HepG2 (cell line): ENCODE results near the gene BRPF1. TPM values are rescaled to one million over a fixed set of nuclear protein-coding genes. Genes with fewer than 3 reads are reported as not detected.

Experiments used
- ATAC-seq: fragments of 200-7000 bp; cut with Tn5 transposase; 3 replicates; pipeline ENCODE4 v1.9.1; 2020; ENCODE audit warnings: mild to moderate bottlenecking, moderate library complexity
- BruUV-seq: library from RNA; stranded (reverse); fragments of 400-500 nt; replicated peaks from 2 replicates; lab custom pipeline; 2021; lab: Mats Ljungman, UMichigan
- CTCF ChIA-PET: fragments of 300-600 bp; formaldehyde crosslinking; extraction: SDS; loops from one replicate; lab custom pipeline; 2021; ENCODE audit warnings: low total read pairs, inconsistent platforms, low intra/inter-chr PET ratio; lab: Yijun Ruan, JAX
- POLR2A ChIA-PET: fragments of 350-600 bp; sonication (Branson Sonifier 250); formaldehyde crosslinking; loops from one replicate; lab custom pipeline; 2020; ENCODE audit warnings: antibody characterized with exemption, inconsistent platforms; lab: Yijun Ruan, JAX
- DNase-seq: peaks from one replicate; pipeline ENCODE4 v3.0.0-alpha.2; 2015; ENCODE audit warnings: low spot score
- FAIRE-seq: peaks from 3 replicates; lab custom pipeline; 2011; peaks lifted over from hg19 to GRCh38; lab: Jason Lieb, UNC
- H2AFZ ChIP-seq: one replicate; pipeline ENCODE4 v1.6.1; 2011; ENCODE audit warnings: low read length, inconsistent platforms
- H3K27ac ChIP-seq: fragments of 300-600 bp; 3 replicates; pipeline ENCODE4 v1.8.0; 2011; ENCODE audit warnings: mixed run types, mild to moderate bottlenecking, mixed read lengths, low read length, inconsistent platforms; ENCODE audit not compliant: insufficient read depth; ENCODE audit errors: extremely low read length
- H3K27me3 ChIP-seq, 2 experiments: fragments of 200-600 bp in 1 of 2; 2 replicates in 1 of 2; 3 replicates in 1 of 2; pipeline versions ENCODE4 v1.6.0 to v1.8.0; 2011; ENCODE audit warnings: low read length in 2 of 2, mild to moderate bottlenecking in 2 of 2, moderate library complexity in 2 of 2, inconsistent platforms in 1 of 2; ENCODE audit not compliant: insufficient read depth in 2 of 2, control insufficient read depth in 1 of 2
- H3K36me3 ChIP-seq, 2 experiments: fragments of 200-600 bp in 1 of 2; replicated peaks in 1 of 2; 2 replicates in 1 of 2; 3 replicates in 1 of 2; pipeline versions ENCODE4 v1.5.1 to v1.8.0; 2011; ENCODE audit warnings: low read length in 2 of 2, inconsistent platforms in 1 of 2; ENCODE audit not compliant: insufficient read depth in 2 of 2, control insufficient read depth in 1 of 2
- H3K4me1 ChIP-seq: 2 replicates; pipeline ENCODE4 v1.5.1; 2012; ENCODE audit warnings: low read length, inconsistent platforms; ENCODE audit not compliant: insufficient read depth
- H3K4me2 ChIP-seq: 2 replicates; pipeline ENCODE4 v1.6.0; 2011; ENCODE audit warnings: low read depth, low read length, inconsistent platforms
- H3K4me3 ChIP-seq, 3 experiments: fragments of 200-600 bp in 1 of 3; sonication (generic), shearing (Covaris generic) in 1 of 3; replicated peaks in 1 of 3; 2 replicates each; pipeline ENCODE4 v1.5.1; 2011 to 2016; ENCODE audit warnings: low read length in 3 of 3, inconsistent platforms in 2 of 3, low read depth in 2 of 3, mild to moderate bottlenecking in 2 of 3, control low read depth in 1 of 3, mixed read lengths in 1 of 3; ENCODE audit not compliant: insufficient read depth in 1 of 3
- H3K79me2 ChIP-seq: one replicate; pipeline ENCODE4 v1.6.1; 2011; ENCODE audit warnings: low read length, inconsistent platforms; ENCODE audit not compliant: insufficient read depth
- H3K9ac ChIP-seq: 2 replicates; pipeline ENCODE4 v1.6.0; 2011; ENCODE audit warnings: mild to moderate bottlenecking, low read depth, low read length, inconsistent platforms; ENCODE audit not compliant: insufficient read depth
- H3K9me3 ChIP-seq: 2 replicates; pipeline ENCODE4 v1.5.1; 2012; ENCODE audit warnings: mild to moderate bottlenecking, low read length
- H4K20me1 ChIP-seq: 2 replicates; pipeline ENCODE4 v1.6.0; 2011; ENCODE audit warnings: inconsistent platforms, mild to moderate bottlenecking, low read length, moderate library complexity; ENCODE audit not compliant: insufficient read depth
- HES4 ChIP-seq: sonication (generic); formaldehyde crosslinking; IDR thresholded peaks from 2 replicates; pipeline ENCODE4 v1.9.0; 2021; ENCODE audit warnings: mild to moderate bottlenecking, missing genetic modification reagents, borderline replicate concordance
- ZMAT5 ChIP-seq: sonication (generic); formaldehyde crosslinking; IDR thresholded peaks from 2 replicates; pipeline ENCODE4 v1.5.0; 2020; ENCODE audit warnings: mild to moderate bottlenecking, low read depth, missing genetic modification reagents, borderline replicate concordance
- ZNF496 ChIP-seq: sonication (generic); formaldehyde crosslinking; IDR thresholded peaks from 2 replicates; pipeline ENCODE4 v1.8.1; 2023; ENCODE audit warnings: mild to moderate bottlenecking, moderate library complexity, missing genetic modification reagents; ENCODE audit not compliant: insufficient replicate concordance
- ZNF552 ChIP-seq: sonication (generic); formaldehyde crosslinking; IDR thresholded peaks from 2 replicates; pipeline ENCODE4 v1.9.0; 2022; ENCODE audit warnings: missing genetic modification reagents, mild to moderate bottlenecking, borderline replicate concordance
- ZNF816 ChIP-seq: sonication (generic); formaldehyde crosslinking; IDR thresholded peaks from 2 replicates; pipeline ENCODE4 v1.8.0; 2022; ENCODE audit warnings: missing genetic modification reagents, mild to moderate bottlenecking, borderline replicate concordance
- WGBS: methylation state at CpG from one replicate; pipeline ENCODE4 v1.1.6; 2017; ENCODE audit warnings: low lambda C conversion rate; 5-methylcytosine and 5-hydroxymethylcytosine counted together
- in situ Hi-C: cut with HindIII; loops from 2 replicates; pipeline ENCODE4 v1.10.0; 2017; ENCODE audit warnings: low pct_unique_long_range_greater_than_20kb; ENCODE audit not compliant: extremely low pct_ligation_motif_present
- intact Hi-C: fragments of 100-400 bp; cut with micrococcal nuclease; formaldehyde crosslinking; loops from one replicate; pipeline ENCODE4 v1.10.0; 2022; ENCODE audit not compliant: unreplicated experiment
- polyA plus RNA-seq, 8 experiments: library from polyadenylated mRNA; depleted of rRNA in 3 of 8; stranded (reverse) in 7 of 8; unstranded in 1 of 8; fragments of >200 nt; fragmentation: Illumina TruSeq in 4 of 8; extraction: Trizol in 4 of 8; gene quantifications; 2 replicates each; pipeline versions ENCODE4 v1.2.1 to v1.2.3, GENCODE V29; 2011 to 2016; ENCODE audit warnings: low read depth in 4 of 8, missing spikeins in 1 of 8, mixed read lengths in 1 of 8; ENCODE audit not compliant: insufficient read depth in 1 of 8
- total RNA-seq, 5 experiments: library from RNA; depleted of rRNA; stranded (reverse); fragments of >200 nt; fragmentation: Illumina TruSeq; extraction: Trizol; gene quantifications; 2 replicates each; pipeline ENCODE4 v1.2.3, GENCODE V29; 2016; ENCODE audit warnings: low read depth in 1 of 5
- TF ChIP-seq, protein P1 (sequence below): sonication (generic); formaldehyde crosslinking; IDR thresholded peaks from 2 replicates; pipeline ENCODE4 v1.4.0; 2020; ENCODE audit warnings: mild to moderate bottlenecking, missing genetic modification reagents
- TF ChIP-seq, protein P2 (sequence below): sonication (generic); formaldehyde crosslinking; IDR thresholded peaks from 2 replicates; pipeline ENCODE4 v1.4.0; 2020; ENCODE audit warnings: missing genetic modification reagents

The BRPF1 gene
- total and polyA plus RNA-seq, 2 of the 13 experiments (the other 11 are each of a cell fraction or from before 2014, with no cell fraction given): 7.3 to 10.0 TPM

DNA sequence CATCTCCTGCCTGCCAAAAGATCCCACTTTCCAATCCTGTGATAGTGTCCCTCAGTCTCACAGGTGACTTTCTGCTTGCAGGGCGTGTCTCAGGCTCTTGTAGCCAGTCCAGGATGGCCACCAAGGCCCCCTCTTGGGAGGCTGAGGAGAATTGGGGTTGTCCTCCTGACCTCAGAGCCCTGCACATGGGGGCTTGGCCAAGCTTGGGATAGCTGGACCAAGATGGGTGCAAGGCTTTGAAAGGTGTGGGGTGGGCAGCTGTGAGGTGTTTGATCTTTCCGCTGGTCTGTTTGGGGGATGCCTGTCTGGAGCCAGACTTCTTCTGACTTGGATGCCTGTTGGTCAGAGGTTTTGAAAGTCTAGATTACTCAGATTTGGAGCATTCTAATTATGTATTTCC lies 39.9 kb upstream of the BRPF1 start (continued):
- TF ChIP-seq, protein P1, sequence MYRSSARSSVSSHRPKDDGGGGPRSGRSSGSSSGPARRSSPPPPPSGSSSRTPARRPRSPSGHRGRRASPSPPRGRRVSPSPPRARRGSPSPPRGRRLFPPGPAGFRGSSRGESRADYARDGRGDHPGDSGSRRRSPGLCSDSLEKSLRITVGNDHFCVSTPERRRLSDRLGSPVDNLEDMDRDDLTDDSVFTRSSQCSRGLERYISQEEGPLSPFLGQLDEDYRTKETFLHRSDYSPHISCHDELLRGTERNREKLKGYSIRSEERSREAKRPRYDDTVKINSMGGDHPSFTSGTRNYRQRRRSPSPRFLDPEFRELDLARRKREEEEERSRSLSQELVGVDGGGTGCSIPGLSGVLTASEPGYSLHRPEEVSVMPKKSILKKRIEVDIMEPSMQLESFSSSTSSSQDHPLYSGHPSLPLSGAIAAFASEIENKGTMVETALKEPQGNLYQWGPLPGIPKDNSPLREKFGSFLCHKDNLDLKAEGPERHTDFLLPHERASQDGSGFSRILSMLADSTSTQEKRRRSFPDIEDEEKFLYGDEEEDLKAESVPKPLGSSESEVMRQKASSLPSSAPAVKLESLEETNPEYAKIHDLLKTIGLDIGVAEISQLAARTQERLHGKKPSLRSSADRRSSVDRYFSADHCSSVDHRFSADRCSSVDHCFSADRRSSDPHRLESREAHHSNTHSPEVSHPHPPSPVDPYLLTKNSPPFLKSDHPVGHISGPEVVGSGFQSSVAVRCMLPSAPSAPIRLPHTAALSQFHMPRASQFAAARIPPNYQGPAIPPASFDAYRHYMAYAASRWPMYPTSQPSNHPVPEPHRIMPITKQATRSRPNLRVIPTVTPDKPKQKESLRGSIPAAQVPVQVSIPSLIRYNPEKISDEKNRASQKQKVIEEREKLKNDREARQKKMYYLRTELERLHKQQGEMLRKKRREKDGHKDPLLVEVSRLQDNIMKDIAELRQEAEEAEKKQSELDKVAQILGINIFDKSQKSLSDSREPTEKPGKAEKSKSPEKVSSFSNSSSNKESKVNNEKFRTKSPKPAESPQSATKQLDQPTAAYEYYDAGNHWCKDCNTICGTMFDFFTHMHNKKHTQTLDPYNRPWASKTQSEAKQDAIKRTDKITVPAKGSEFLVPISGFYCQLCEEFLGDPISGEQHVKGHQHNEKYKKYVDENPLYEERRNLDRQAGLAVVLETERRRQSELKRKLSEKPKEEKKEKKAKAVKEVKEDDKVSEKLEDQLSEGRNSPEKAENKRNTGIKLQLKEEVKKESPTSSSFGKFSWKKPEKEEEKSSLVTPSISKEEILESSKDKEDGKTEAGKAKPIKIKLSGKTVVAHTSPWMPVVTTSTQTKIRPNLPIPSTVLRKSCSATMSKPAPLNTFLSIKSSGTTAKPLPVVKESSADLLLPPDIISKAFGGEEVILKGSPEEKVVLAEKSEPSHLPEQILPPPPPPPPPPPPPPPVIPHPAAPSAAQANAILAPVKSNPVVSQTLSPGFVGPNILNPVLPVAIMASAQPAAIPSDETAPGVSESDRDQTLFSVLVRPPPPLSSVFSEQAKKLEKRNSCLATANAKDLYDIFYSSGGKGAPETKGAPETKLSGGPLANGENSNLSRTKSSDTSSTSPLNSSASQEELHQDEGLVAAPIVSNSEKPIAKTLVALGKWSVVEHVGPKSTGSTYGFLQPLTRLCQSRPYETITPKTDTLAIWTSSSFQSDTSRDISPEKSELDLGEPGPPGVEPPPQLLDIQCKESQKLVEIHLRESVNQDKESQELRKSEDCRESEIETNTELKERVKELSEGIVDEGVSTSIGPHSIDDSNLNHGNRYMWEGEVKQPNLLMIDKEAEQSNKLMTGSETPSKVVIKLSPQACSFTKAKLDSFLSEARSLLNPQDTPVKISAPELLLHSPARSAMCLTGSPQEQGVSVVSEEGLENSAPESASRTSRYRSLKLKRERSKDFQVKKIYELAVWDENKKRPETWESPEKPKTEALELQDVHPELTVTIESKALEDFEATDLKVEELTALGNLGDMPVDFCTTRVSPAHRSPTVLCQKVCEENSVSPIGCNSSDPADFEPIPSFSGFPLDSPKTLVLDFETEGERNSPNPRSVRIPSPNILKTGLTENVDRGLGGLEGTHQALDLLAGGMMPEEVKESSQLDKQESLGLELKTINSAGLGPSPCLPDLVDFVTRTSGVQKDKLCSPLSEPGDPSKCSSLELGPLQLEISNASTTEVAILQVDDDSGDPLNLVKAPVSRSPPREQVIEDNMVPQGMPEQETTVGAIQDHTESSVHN (CRISPR knock-in tag): no peak

- Histone ChIP-seq H2AFZ (no peak overlapping the region), H3K9me3 (no peaks in the 10 kb centered on the region), H3K27me3 (no peaks in the 10 kb centered on the region), H3K79me2 (no peaks in the 10 kb centered on the region)
- no peak for ATAC-seq
- TF ChIP-seq ZMAT5 (CRISPR knock-in tag) (no peak), HES4 (no peak), ZNF552 (no peak), ZNF496 (CRISPR knock-in tag) (no peak), ZNF816 (CRISPR knock-in tag) (no peak)
- TF ChIP-seq, protein P2, sequence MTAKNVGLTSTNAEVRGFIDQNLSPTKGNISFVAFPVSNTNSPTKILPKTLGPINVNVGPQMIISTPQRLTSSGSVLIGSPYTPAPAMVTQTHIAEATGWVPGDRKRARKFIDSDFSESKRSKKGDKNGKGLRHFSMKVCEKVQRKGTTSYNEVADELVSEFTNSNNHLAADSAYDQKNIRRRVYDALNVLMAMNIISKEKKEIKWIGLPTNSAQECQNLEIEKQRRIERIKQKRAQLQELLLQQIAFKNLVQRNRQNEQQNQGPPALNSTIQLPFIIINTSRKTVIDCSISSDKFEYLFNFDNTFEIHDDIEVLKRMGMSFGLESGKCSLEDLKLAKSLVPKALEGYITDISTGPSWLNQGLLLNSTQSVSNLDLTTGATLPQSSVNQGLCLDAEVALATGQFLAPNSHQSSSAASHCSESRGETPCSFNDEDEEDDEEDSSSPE: no peak
- TF ChIP-seq, all 625 proteins: peak for 0
- ChIA-PET POLR2A (no interaction called here), CTCF (no interaction called here)
- 98% methylated on average over 5 of the region's 5 CpGs for WGBS
- BruUV-seq: no TSS peak
- no peak for FAIRE-seq
- intact Hi-C loops (no loop called here), in situ Hi-C loops (no loop called here)
- no peaks in the 10 kb centered on the region for H4K20me1 ChIP-seq
- no peak overlapping the region for H3K4me3 ChIP-seq
- peaks cover 29 to 59% of the 10 kb centered on the region in 2 experiments for H3K36me3 ChIP-seq
- no peak overlapping the region for H3K9ac ChIP-seq
- no peaks in the 10 kb centered on the region for H3K4me1 ChIP-seq
- H3K27ac ChIP-seq: no peak overlapping the region
- no peak for DNase-seq
- H3K4me2 ChIP-seq: no peak overlapping the region
These were observed 39.1 kb upstream of the BRPF1 start for GRCh38 chr3:9692416-9692815.
